Memory B cell (primary cell): ENCODE data around the gene EHD1.

Source experiments
- ATAC-seq: fragments of 150-1000 bp; cut with Tn5 transposase; 2 replicates; pipeline ENCODE4 v1.10.0; 2021; ENCODE audit warnings: low read depth, mild to moderate bottlenecking, moderate library complexity
- DNase-seq, 2 donors: peaks; one replicate each; pipeline ENCODE4 v3.0.0; 2022; ENCODE audit warnings: low spot score in 2 of 2
- H3K27ac Mint-ChIP-seq: one replicate; pipeline ENCODE4 v1.8.0; 2022; ENCODE audit warnings: mild to moderate bottlenecking, moderate library complexity, mixed read lengths
- H3K27me3 Mint-ChIP-seq: one replicate; pipeline ENCODE4 v1.8.0; 2022; ENCODE audit warnings: mixed read lengths
- H3K36me3 Mint-ChIP-seq: one replicate; pipeline ENCODE4 v1.8.0; 2022; ENCODE audit warnings: mild to moderate bottlenecking, mixed read lengths
- H3K4me1 Mint-ChIP-seq: one replicate; pipeline ENCODE4 v1.8.0; 2022; ENCODE audit warnings: mixed read lengths
- H3K4me3 Mint-ChIP-seq: one replicate; pipeline ENCODE4 v1.8.0; 2022; ENCODE audit warnings: mild to moderate bottlenecking, moderate library complexity, mixed read lengths
- H3K9me3 Mint-ChIP-seq: one replicate; pipeline ENCODE4 v1.8.0; 2022; ENCODE audit warnings: mixed read lengths

Gene EHD1

GRCh38 chr11:64877390-64878222 is 815 bp downstream of the EHD1 start:
- H3K36me3 Mint-ChIP-seq, result peaks cover 17% of the 10 kb centered on the region
- peak overlapping the region; percentile 91 for H3K27ac Mint-ChIP-seq
- H3K4me3 Mint-ChIP-seq, result peak overlapping the region; percentile 96
- no peaks in the 10 kb centered on the region for H3K27me3 Mint-ChIP-seq
- H3K9me3 Mint-ChIP-seq, result no peaks in the 10 kb centered on the region
- H3K4me1 Mint-ChIP-seq, result peaks cover 58% of the 10 kb centered on the region
- no peak for ATAC-seq
- DNase-seq, result no peak

- no peaks in the 10 kb centered on the region for H3K9me3 Mint-ChIP-seq
- H3K4me1 Mint-ChIP-seq, result peaks cover 60% of the 10 kb centered on the region
- peaks cover 17% of the 10 kb centered on the region for H3K36me3 Mint-ChIP-seq
- H3K27ac Mint-ChIP-seq, result peak overlapping the region; percentile 91
- H3K4me3 Mint-ChIP-seq, result peak overlapping the region; percentile 96
- no peaks in the 10 kb centered on the region for H3K27me3 Mint-ChIP-seq
- ATAC-seq (no peak), DNase-seq (no peak)
These were observed 1.5 kb downstream of the EHD1 start for GRCh38 chr11:64876835-64877341.

DNA sequence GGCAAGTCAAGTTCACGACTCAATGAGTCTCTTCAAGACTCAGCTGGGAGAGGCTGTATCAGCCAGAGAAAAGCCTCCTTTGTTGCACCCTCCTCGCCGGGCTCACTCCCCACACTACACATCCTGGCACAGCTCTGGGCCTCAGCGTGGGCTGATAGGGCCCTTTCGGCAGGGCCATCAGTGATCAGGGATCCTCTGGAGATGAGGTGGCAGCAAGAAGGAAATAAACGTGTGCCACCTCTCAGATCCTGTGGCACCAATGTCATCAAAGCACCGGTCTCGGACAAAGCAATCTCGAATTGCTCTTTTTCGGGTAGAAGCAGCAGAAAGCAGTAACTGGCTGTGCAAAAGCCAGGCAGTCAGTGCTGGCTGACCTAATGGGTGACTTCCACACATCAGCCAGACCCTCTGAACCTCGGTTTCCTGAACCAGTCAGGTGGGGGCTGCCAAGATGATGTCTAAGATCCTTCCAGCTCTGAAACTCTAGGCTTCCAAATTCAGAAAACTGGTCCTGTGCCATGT is 2.1 kb downstream of the EHD1 start:
- Mint-ChIP-seq H3K36me3 (peaks cover 19% of the 10 kb centered on the region), H3K4me1 (peaks cover 65% of the 10 kb centered on the region), H3K27ac (peak overlapping the region; percentile 91), H3K27me3 (no peaks in the 10 kb centered on the region), H3K4me3 (peak overlapping the region; percentile 96), H3K9me3 (no peaks in the 10 kb centered on the region)
- ATAC-seq, result no peak
- DNase-seq, result no peak

DNA sequence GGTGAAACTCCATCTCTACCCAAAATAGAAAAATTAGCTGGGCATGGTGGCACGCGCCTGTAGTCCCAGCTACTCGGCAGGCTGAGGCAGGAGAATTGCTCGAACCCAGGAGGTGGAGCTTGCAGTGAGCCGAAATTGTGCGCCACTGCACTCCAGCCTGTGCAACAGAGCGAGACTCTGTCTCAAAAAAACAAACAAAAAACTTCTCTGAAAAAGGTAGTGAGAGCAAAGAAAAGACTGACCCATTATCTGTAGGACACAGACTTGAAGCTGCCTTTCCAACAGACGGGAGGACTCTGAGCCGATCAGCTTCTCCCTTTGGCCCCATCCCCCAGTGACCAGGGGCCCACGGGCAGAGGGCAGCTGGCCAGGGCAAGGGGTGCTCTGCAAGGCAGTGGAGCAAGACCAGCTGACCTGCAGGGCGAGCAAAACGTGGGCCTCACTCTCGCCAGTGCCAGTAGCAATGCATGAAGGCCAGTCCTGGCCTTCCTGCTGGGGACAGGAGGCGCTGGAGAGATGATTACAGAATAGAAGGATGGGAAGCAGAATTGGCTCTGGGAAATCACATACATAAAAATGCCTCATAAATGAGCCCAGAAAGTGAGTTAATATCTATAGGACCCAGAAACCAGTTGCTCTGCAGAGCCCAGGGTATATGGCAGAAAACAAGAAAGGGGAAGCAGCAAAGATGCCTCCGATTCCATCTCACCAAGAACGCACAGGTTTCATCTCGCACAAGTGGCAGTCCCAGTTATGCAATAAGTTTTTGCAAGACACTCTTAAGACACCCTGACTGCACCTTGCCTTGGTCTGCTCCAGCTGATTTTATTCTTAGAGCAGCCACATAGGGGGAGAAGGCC is 2.8 kb downstream of the EHD1 start:
- ATAC-seq, result no peak
- peak overlapping the region; percentile 96 for H3K4me3 Mint-ChIP-seq
- peaks cover 20% of the 10 kb centered on the region for H3K36me3 Mint-ChIP-seq

GRCh38 chr11:64874308-64875240 is 3.8 kb downstream of the EHD1 start:
- Mint-ChIP-seq H3K36me3 (peaks cover 20% of the 10 kb centered on the region), H3K4me3 (peak overlapping the region; percentile 96), H3K9me3 (no peaks in the 10 kb centered on the region), H3K4me1 (peaks cover 62% of the 10 kb centered on the region), H3K27me3 (no peaks in the 10 kb centered on the region), H3K27ac (peak overlapping the region; percentile 91)
- DNase-seq (no peak), ATAC-seq (no peak)

More for the DNA sequence above, 2.8 kb downstream of the EHD1 start:
- DNase-seq, result no peak
- Mint-ChIP-seq H3K9me3 (no peaks in the 10 kb centered on the region), H3K27ac (peak overlapping the region; percentile 91), H3K4me1 (peaks cover 66% of the 10 kb centered on the region), H3K27me3 (no peaks in the 10 kb centered on the region)

- H3K36me3 Mint-ChIP-seq, result peaks cover 26% of the 10 kb centered on the region
- peak overlapping the region; percentile 42 for H3K27ac Mint-ChIP-seq
- H3K9me3 Mint-ChIP-seq, result no peaks in the 10 kb centered on the region
- peak overlapping the region; percentile 76 for H3K4me3 Mint-ChIP-seq
- ATAC-seq (peak; percentile 28), DNase-seq (no peak)
- peaks cover 66% of the 10 kb centered on the region for H3K4me1 Mint-ChIP-seq
- H3K27me3 Mint-ChIP-seq, result no peaks in the 10 kb centered on the region
These were observed 5.5 kb downstream of the EHD1 start for GRCh38 chr11:64872790-64873488.

DNA sequence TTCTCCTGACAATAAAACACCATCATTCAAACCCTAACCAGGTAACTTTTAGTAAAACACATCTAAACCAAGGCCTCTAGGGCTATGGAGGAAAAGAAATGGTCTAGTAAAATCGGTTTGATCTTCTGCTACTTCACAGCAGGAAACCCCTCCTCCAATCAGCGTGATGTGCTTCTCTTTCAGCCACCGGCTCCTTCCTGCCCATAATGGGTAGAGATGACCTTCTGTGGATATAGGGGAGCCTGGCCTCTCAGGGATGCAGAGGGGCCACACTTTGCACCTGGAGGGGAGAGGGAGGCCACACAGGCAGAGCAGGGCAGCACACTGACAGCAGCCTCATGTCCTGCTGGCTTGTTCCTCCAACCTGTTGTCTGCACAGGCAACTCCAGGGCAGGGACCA is 6.9 kb downstream of the EHD1 start:
- Mint-ChIP-seq H3K36me3 (peaks cover 25% of the 10 kb centered on the region), H3K9me3 (no peaks in the 10 kb centered on the region)

DNA sequence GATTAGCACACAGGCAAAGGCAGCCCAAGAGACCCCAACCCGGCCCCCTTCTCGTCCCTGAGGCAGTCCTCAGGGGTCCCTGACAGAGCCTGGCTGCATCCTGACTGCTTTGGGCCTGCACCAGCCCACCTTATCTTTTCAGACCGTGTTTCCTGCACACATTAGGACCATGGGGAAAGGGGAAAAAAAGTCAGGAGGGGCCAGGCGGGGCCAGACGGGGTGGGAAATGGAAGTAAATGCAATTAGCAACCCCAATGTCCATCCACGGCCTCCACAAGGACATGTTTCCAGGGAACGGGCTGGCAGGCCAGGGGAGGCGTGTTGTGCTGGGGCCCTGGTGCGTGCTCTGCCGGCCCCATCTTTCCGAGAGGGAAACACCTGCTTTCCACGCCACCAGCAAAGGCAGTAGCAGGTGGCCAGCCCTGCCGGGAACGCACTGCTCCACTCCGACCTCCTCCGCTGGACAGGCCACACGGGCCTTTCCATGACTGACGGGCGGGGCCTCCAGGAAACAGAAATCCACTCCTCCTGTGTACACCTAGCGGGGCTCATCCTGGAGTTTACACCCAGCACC is 7.4 kb downstream of the EHD1 start:
- Mint-ChIP-seq H3K27ac (peak overlapping the region; percentile 72), H3K36me3 (peaks cover 26% of the 10 kb centered on the region), H3K4me3 (peak overlapping the region; percentile 80), H3K27me3 (no peaks in the 10 kb centered on the region), H3K4me1 (peaks cover 65% of the 10 kb centered on the region), H3K9me3 (peaks cover 2% of the 10 kb centered on the region)
- ATAC-seq (no peak), DNase-seq (no peak)

More for the DNA sequence above, 6.9 kb downstream of the EHD1 start:
- peaks cover 66% of the 10 kb centered on the region for H3K4me1 Mint-ChIP-seq
- peak overlapping the region; percentile 80 for H3K4me3 Mint-ChIP-seq
- no peaks in the 10 kb centered on the region for H3K27me3 Mint-ChIP-seq
- ATAC-seq, result no peak
- H3K27ac Mint-ChIP-seq, result peak overlapping the region; percentile 72
- DNase-seq, result no peak

- peaks cover 31% of the 10 kb centered on the region for H3K36me3 Mint-ChIP-seq
- peak overlapping the region; percentile 72 for H3K27ac Mint-ChIP-seq
- no peaks in the 10 kb centered on the region for H3K27me3 Mint-ChIP-seq
- H3K9me3 Mint-ChIP-seq, result peaks cover 2% of the 10 kb centered on the region
- H3K4me3 Mint-ChIP-seq, result peak overlapping the region; percentile 80
- ATAC-seq, result no peak
- no peak for DNase-seq
- peaks cover 65% of the 10 kb centered on the region for H3K4me1 Mint-ChIP-seq
These were observed 8.1 kb downstream of the EHD1 start for GRCh38 chr11:64870176-64870892.

GRCh38 chr11:64869571-64870175 is 8.7 kb downstream of the EHD1 start:
- H3K27ac Mint-ChIP-seq, result peak overlapping the region; percentile 8
- H3K36me3 Mint-ChIP-seq, result peaks cover 29% of the 10 kb centered on the region
- H3K4me1 Mint-ChIP-seq, result peaks cover 61% of the 10 kb centered on the region
- no peak for DNase-seq
- peak overlapping the region; percentile 80 for H3K4me3 Mint-ChIP-seq
- H3K27me3 Mint-ChIP-seq, result no peaks in the 10 kb centered on the region
- ATAC-seq, result no peak
- H3K9me3 Mint-ChIP-seq, result peaks cover 2% of the 10 kb centered on the region

DNA sequence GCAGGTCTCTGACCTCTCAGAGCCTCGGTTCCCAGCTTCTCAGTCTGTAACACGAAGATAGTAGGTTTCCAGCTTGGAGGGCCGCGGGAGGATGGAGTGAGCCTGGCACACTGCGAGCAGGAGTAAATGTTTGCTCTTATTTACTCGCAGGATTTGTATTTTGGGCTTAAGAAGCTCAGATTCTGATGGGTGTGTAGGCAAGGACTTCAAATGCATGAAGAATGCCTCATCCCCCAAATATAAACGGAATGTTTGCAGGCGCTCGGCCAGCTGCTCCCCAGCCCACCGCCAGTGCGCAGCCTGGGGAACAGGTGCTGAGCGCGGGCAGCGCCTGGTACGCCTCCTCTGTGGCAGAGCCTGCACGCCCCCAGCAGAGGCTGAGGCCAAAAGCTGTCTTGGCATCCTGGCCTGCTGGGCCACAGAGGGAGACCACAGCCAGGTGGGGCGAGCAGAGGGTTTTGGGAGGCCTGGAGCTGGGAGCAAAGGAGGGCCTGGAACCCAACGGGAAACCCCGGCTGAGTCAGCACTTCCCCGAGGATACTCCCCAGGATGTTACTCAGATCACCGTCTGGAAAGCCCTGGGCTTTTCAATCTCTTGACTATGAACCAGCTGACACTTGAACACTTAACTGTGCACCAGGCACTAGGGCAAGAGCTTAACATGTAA is 9.4 kb downstream of the EHD1 start:
- Mint-ChIP-seq H3K4me3 (peak overlapping the region; percentile 80), H3K4me1 (peaks cover 57% of the 10 kb centered on the region), H3K36me3 (peaks cover 25% of the 10 kb centered on the region), H3K27ac (peak overlapping the region; percentile 8), H3K9me3 (peaks cover 2% of the 10 kb centered on the region), H3K27me3 (no peaks in the 10 kb centered on the region)
- no peak for DNase-seq
- ATAC-seq, result peak; percentile 33
